Stomach smooth muscle (tissue), 2 donors: ENCODE data around the gene PDE4D.
"Not testable (repeated sequence)": the region's sequence is repeated elsewhere in the genome, so short reads cannot be mapped to it uniquely, and the experiment has no call there.

Experiments
- H3K27ac ChIP-seq: one replicate; pipeline ENCODE4 v1.7.0; 2013; ENCODE audit warnings: mild to moderate bottlenecking, low read length, inconsistent platforms
- H3K27me3 ChIP-seq, 2 donors: one replicate each; pipeline ENCODE4 v1.7.0; 2013; ENCODE audit warnings: low read length in 2 of 2; ENCODE audit not compliant: insufficient read depth in 2 of 2, control insufficient read depth in 1 of 2
- H3K36me3 ChIP-seq, 2 donors: one replicate each; pipeline ENCODE4 v1.7.0; 2013; ENCODE audit warnings: low read length in 2 of 2; ENCODE audit not compliant: control insufficient read depth in 2 of 2, insufficient read depth in 2 of 2
- H3K4me1 ChIP-seq: one replicate; pipeline ENCODE4 v1.7.0; 2013; ENCODE audit warnings: low read length; ENCODE audit not compliant: control insufficient read depth, insufficient read depth
- H3K4me3 ChIP-seq, 2 donors: one replicate each; pipeline ENCODE4 v1.7.0; 2013; ENCODE audit warnings: low read length in 2 of 2
- H3K9ac ChIP-seq, 2 donors: one replicate each; pipeline ENCODE4 v1.7.0; 2013; ENCODE audit warnings: low read length in 2 of 2, mild to moderate bottlenecking in 1 of 2
- H3K9me3 ChIP-seq, 2 donors: one replicate each; pipeline ENCODE4 v1.7.0; 2013; ENCODE audit warnings: low read length in 2 of 2; ENCODE audit not compliant: control insufficient read depth in 2 of 2
- donor health status: healthy.
- donor health status: Pancreatic carcinoma.

The PDE4D gene

DNA sequence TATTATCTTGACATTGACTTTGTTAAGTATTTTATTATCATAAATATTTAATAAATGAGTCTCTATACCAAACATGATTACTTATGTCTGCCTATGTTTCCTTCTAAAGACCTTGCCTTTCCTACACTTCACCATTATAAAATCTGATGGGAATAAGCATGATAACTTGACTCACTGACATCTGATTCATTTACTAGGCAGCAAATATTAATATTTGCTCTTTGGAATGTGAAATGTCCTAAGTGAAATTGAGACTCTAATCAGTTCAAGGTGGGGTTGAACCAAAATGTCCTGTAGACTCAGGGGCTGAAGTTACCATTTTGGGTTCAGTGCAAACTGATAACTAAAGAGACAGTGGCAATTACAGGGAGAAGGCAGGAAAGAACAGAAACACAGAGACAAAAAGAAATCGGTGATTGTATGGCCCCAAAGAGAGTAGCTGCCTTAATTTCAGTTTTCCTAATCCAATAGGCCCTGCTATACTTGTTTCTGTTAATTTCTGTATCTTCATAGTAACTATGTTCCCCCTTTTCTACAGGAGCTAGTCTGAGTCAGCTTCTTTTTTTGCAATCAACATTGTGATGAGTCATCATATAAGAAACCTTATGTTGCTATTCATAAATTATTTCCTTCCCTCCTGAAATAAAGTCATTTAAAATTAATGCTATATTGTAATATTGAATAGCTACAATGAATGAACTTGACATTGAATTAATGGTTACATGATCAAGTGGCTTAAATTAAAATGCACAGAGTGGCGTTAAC, 296.8 kb downstream of the PDE4D start:
- H3K9ac ChIP-seq = no peak overlapping the region
- no peaks in the 10 kb centered on the region for H3K36me3 ChIP-seq
- no peak overlapping the region for H3K4me3 ChIP-seq
- no peaks in the 10 kb centered on the region for H3K27me3 ChIP-seq
- H3K9me3 ChIP-seq = no peaks in the 10 kb centered on the region
- H3K4me1 ChIP-seq = no peaks in the 10 kb centered on the region
- H3K27ac ChIP-seq = no peak overlapping the region

DNA sequence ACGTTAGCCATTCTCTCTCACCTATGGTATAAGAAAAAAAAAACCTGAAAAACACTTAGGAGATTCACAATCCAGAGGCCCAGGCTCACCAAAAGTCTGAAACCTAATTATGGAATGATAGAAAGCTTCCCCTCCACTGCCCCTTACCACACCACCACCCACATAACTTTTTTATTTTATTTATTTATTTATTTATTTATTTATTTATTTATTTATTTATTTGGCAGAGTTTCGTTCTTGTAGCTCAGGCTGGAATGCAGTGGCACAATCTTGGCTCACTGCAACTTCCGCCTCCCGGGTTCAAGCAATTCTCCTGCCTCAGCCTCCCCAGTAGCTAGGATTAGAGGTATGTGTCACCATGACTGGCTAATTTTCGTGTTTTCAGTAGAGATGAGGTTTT, 299.4 kb downstream of the PDE4D start:
- not testable (repeated sequence) for H3K27me3 ChIP-seq, H3K9ac ChIP-seq, H3K36me3 ChIP-seq, H3K4me3 ChIP-seq, H3K9me3 ChIP-seq, H3K27ac ChIP-seq, H3K4me1 ChIP-seq

DNA sequence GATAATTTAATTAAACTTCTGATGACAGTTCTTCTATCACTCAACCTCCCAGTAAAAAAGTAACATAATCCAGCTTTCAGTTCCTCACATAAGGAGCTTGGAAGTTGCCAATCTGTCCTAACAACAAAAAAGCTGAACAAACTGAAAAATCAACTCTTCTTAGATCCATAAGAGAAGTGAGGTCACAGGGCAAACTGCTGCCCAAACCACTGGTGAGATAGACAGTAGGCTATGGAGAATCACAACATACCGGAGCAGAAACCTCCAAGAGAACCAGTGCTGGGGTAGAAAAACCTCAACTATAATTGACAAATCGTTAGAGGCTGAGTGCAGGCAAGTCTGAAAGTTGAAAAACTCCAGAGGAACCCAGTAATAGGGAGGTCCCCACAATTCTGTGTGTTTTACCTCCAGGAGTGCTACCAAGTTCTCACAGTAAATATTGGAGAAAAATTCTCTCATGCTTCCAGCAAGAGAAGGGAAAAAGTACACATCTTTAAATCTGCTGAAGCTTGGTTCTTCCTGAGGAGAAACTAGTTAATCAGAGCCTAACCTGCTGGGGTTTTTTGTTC, 300.0 kb downstream of the PDE4D start:
- Histone ChIP-seq H3K27ac (no peak overlapping the region), H3K4me3 (no peak overlapping the region)

DNA sequence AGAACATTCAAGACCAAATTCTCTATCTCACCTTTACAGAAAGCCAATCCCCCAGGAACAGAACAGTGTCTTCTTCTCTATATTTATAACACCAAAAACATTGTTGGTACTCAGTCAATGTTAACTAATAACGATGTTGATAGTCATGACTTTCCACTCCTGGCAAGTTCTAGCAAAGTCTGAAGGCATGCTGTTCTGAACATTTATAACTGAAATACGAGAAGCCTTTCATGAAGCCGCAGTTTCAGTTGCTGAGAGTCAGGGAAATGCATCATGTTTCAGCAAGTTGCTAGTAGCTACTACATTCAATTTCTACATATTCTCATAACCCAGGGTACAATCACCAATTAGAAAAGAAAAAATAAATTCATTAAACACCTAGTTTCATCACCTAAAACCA, 301.4 kb downstream of the PDE4D start:
- no peak overlapping the region for H3K4me3 ChIP-seq
- no peak overlapping the region for H3K27ac ChIP-seq
- H3K9me3 ChIP-seq = no peaks in the 10 kb centered on the region
- H3K4me1 ChIP-seq = no peaks in the 10 kb centered on the region
- no peaks in the 10 kb centered on the region for H3K27me3 ChIP-seq
- no peak overlapping the region for H3K9ac ChIP-seq
- H3K36me3 ChIP-seq = no peaks in the 10 kb centered on the region

More for the DNA sequence above, 300.0 kb downstream of the PDE4D start:
- Histone ChIP-seq H3K27me3 (no peaks in the 10 kb centered on the region), H3K4me1 (no peaks in the 10 kb centered on the region), H3K36me3 (no peaks in the 10 kb centered on the region), H3K9ac (no peak overlapping the region), H3K9me3 (no peaks in the 10 kb centered on the region)

DNA sequence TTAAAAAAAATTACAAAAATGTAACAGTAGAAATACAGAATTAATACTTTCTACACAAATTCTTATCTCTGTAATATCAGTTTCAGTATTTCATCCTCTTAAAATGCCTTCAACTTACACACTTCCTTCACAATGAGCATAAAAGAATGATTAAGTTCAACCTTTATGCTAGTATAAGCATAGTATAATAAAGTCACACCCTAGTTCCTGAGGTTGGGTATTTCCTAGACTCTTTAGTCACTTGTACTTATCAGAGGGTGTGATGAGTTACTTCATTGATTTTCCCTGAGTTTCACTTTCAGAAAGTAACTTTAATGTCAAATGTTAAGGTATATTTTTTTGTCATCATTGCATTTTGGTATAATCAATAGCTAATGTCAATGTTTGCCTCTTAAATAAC, 302.4 kb downstream of the PDE4D start:
- H3K36me3 ChIP-seq = no peaks in the 10 kb centered on the region
- H3K27ac ChIP-seq = no peak overlapping the region
- no peaks in the 10 kb centered on the region for H3K4me1 ChIP-seq
- H3K4me3 ChIP-seq = no peak overlapping the region
- H3K9ac ChIP-seq = no peak overlapping the region
- H3K9me3 ChIP-seq = no peaks in the 10 kb centered on the region
- no peaks in the 10 kb centered on the region for H3K27me3 ChIP-seq

DNA sequence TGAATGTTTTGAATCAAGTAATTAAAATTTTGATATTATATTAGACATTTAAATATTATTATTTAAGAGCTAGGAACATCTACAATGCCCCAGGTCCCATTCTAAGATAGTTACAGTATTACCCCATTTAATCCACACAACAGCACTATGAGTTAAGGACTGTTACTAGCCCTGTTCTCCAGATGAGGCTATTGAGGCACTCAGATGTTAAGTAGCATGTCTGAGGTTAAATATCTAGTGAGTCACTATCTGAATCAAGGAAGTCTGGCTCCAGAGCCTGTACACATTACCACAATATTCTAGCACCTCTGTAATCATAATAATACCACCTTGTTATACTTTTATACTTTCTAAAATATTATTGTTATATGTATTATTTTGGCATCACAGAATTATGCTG, 304.6 kb downstream of the PDE4D start:
- H3K4me1 ChIP-seq = no peaks in the 10 kb centered on the region
- no peaks in the 10 kb centered on the region for H3K36me3 ChIP-seq
- H3K9me3 ChIP-seq = no peaks in the 10 kb centered on the region
- no peaks in the 10 kb centered on the region for H3K27me3 ChIP-seq
- H3K4me3 ChIP-seq = no peak overlapping the region
- no peak overlapping the region for H3K9ac ChIP-seq
- no peak overlapping the region for H3K27ac ChIP-seq

DNA sequence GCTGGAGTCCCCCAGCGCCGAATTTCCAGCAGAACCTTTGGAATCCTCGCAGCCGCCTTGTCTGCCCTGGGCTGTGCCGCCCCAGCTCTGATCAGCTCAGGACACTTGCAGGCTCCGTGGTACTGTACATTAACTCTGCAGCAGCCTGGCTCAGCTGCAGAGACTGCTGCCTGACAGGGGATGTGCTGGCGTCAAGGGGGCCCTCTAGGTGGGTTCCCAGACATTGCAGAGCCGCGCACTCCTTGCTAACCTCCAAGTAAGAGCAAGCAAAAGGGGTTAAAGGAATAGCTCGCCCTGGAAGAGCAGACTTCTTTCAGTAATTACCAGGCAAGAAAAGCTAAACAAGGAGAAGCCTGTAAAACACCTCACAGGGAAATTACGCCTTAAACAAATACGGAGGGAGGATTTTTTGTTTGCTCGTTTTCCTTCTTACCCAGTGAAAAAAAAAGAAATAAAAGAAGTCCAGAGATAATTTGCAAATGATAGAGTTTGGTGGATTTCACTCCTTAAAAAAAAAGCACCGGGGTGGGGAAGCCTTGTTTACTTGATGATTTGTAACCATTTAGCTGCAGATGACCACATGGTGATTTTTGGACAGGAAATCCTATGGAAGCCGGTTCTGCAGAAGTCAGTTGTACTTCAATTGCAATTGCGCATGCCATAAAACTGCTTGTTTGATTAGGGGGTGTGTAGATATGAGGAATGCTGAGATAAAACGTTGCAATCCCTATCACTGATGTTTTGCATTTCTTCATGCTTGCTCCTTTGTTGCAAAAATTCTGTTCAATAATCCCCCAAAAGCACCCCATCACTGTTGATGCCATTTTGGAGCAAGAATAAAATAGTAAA, 305.8 kb downstream of the PDE4D start:
- no peak overlapping the region for H3K9ac ChIP-seq
- no peaks in the 10 kb centered on the region for H3K4me1 ChIP-seq
- H3K4me3 ChIP-seq = peak overlapping the region; percentile 23 to 45
- H3K36me3 ChIP-seq = no peaks in the 10 kb centered on the region
- no peak overlapping the region for H3K27ac ChIP-seq
- no peaks in the 10 kb centered on the region for H3K27me3 ChIP-seq
- no peaks in the 10 kb centered on the region for H3K9me3 ChIP-seq

DNA sequence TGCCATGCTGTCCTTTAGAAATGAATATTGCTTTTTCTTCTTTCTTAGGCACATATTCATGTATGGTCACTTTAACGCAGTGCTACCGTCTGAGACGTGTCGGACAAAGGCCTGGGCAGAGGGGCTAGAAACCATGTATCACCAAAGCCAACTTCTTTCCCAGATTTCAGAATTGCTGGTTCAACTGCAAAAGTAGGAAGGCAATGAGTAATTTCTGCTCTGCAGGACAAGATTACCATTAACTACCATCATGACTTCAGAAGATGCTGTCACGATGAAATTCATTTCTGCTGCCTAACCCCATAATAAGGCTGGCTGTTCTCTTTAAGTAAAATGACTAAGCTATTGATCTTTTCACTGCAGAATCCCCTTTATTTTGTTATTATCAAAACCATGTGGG, 306.7 kb downstream of the PDE4D start:
- Histone ChIP-seq H3K4me3 (no peak overlapping the region), H3K36me3 (no peaks in the 10 kb centered on the region), H3K27ac (no peak overlapping the region), H3K9me3 (no peaks in the 10 kb centered on the region), H3K27me3 (no peaks in the 10 kb centered on the region), H3K4me1 (no peaks in the 10 kb centered on the region), H3K9ac (no peak overlapping the region)

DNA sequence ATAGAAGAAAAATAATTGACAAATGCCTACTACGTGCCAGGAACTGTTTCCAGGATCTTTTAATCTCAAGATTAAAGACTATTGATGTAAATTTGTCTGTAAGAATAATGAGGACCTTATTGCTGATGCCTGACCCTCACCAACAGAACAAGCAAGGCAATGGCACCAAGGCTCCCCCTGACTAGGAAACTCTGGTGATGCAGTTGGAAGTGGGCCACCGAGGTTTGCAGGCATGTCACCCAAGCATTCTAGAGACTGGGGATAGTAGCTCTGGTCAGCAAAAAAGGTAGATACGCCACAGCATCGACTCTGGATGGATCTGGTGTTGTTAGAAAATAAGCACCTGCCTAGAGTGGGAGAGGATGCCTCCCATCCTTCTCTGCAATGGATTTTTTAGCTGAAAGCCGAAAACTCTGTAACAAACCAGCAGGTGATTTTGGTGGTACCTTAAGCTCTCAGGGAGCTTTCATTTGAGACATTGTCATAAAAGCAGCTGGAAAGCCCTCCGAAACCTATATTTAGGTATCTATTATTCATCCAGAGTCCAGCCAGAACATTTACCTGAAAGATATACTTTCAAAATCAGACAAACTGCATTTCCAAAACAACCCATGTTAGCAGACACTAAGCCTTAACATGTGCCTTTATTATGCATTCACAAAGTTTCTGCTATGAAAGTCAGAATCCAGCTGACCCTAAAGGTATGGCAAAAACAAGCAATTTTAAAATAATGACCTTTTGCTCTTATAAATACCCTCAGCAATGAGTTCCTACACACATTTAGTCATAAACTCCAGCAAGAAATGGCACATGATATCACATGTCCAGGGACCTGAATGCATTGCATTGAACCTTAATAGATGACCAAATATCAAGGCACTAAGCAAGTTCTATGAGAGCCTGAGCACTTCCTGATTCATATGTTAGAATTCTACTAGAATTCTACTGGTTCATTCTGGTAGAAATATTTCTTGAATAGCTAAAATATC, 308.4 kb downstream of the PDE4D start:
- Histone ChIP-seq H3K27me3 (no peaks in the 10 kb centered on the region), H3K9me3 (no peaks in the 10 kb centered on the region), H3K27ac (no peak overlapping the region), H3K4me1 (no peaks in the 10 kb centered on the region), H3K36me3 (no peaks in the 10 kb centered on the region), H3K4me3 (no peak overlapping the region), H3K9ac (no peak overlapping the region)
